Progenitor cell of endocrine pancreas (in vitro differentiated cells): ENCODE data around the gene TMEM181. TPM values are rescaled to one million over a fixed set of nuclear protein-coding genes. Genes with fewer than 3 reads are reported as not detected.
A peak's percentile ranks its signal among the peaks of the same experiment; 100 is the strongest.

Source experiments
- DNase-seq: peaks from one replicate; pipeline ENCODE4 v3.0.0; 2021; ENCODE audit warnings: low spot score; ENCODE audit not compliant: unreplicated experiment
- H3K27ac Mint-ChIP-seq: 2 replicates; pipeline ENCODE4 v1.8.0; 2021; ENCODE audit warnings: mild to moderate bottlenecking, moderate library complexity, mixed read lengths
- H3K27me3 Mint-ChIP-seq: 2 replicates; pipeline ENCODE4 v1.8.0; 2021; ENCODE audit warnings: mixed read lengths
- H3K36me3 Mint-ChIP-seq: 2 replicates; pipeline ENCODE4 v1.8.0; 2022; ENCODE audit warnings: mixed read lengths; ENCODE audit not compliant: insufficient read depth
- H3K4me1 Mint-ChIP-seq: 2 replicates; pipeline ENCODE4 v1.8.0; 2021; ENCODE audit warnings: low read depth, mixed read lengths
- H3K4me3 Mint-ChIP-seq: 2 replicates; pipeline ENCODE4 v1.8.0; 2021; ENCODE audit warnings: low read depth, mild to moderate bottlenecking, moderate library complexity, mixed read lengths
- H3K9me3 Mint-ChIP-seq: 2 replicates; pipeline ENCODE4 v1.8.0; 2021; ENCODE audit warnings: low read depth, mixed read lengths
- CTCF ChIP-seq: fragments of 200-600 bp; sonication (generic); IDR thresholded peaks from one replicate; pipeline ENCODE4 v1.5.0; 2021; ENCODE audit warnings: antibody characterized with exemption, mild to moderate bottlenecking; ENCODE audit not compliant: unreplicated experiment
- total RNA-seq: library from RNA; stranded (reverse); gene quantifications from 2 replicates; pipeline ENCODE4 v1.2.1, GENCODE V29; 2021

TMEM181 gene
- total RNA-seq, 1 donor from 2014 or later = 33.9 TPM

GRCh38 chr6:158621694-158622544, 62.0 kb downstream of the TMEM181 start:
- Mint-ChIP-seq H3K9me3 (no peaks in the 10 kb centered on the region), H3K4me1 (peaks cover 8% of the 10 kb centered on the region), H3K36me3 (peaks cover 44% of the 10 kb centered on the region), H3K27me3 (no peaks in the 10 kb centered on the region), H3K4me3 (no peak overlapping the region), H3K27ac (no peak overlapping the region)
- no peak for TF ChIP-seq CTCF
- no peak for DNase-seq

- H3K9me3 Mint-ChIP-seq = no peaks in the 10 kb centered on the region
- H3K4me1 Mint-ChIP-seq = peaks cover under 1% of the 10 kb centered on the region
- no peak for TF ChIP-seq CTCF
- no peak overlapping the region for H3K4me3 Mint-ChIP-seq
- H3K36me3 Mint-ChIP-seq = peaks cover 41% of the 10 kb centered on the region
- no peak for DNase-seq
- peak overlapping the region; percentile 27 for H3K27ac Mint-ChIP-seq
- H3K27me3 Mint-ChIP-seq = no peaks in the 10 kb centered on the region
Measured at GRCh38 chr6:158622545-158623190, 62.8 kb downstream of the TMEM181 start.

DNA sequence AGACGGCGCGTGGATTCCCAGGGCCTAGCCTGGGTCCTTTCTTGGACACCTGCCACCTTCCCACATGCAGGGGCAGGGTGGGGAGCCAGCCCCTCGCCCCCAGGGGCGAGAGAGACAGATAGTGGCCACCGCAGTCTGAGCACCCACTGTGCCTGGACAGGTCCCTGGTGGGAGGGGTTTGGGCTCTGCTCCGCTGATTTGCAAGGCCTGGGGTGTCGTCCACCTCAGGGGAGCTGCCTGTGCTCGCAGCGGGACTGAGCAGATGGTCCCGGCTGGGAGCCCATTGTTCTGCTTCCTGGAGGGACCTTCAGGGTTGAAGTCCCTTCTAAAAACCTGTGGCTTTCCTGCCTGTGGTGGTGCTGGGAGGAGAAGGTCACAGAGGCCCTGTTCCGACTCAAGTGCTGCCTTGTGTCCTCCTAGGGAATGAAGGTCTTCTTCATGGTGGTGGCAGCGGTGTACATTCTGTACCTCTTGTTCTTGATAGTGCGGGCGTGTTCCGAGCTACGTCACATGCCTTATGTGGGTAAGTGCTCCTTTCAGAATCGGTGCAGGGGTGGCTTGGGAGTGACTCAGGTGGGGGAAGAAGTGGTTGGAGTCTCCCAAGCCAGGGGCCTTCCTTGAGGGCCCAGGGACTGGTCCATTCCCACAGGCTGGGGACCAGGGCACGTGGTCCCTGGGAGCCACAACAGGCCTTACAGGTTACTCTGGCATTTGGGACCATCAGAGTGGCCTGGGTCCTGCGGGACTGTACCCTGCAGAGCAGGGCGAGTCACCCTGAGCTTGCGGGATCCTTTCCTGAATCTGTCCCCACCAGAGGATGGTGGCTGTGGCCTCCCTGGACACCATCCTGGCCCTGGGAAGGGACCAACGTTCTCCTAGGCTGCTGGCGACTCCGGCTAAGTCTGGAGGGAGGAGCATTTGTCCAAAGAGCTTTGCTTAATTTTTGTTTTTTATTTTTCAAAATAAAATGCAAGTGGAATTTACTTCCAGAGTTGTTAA, 65.1 kb downstream of the TMEM181 start:
- peaks cover 35% of the 10 kb centered on the region for H3K36me3 Mint-ChIP-seq
- no peaks in the 10 kb centered on the region for H3K27me3 Mint-ChIP-seq
- TF ChIP-seq CTCF = no peak
- H3K4me3 Mint-ChIP-seq = no peak overlapping the region
- H3K4me1 Mint-ChIP-seq = peaks cover 4% of the 10 kb centered on the region
- H3K27ac Mint-ChIP-seq = peak overlapping the region; percentile 63
- H3K9me3 Mint-ChIP-seq = no peaks in the 10 kb centered on the region
- no peak for DNase-seq

- H3K4me3 Mint-ChIP-seq = no peak overlapping the region
- TF ChIP-seq CTCF = no peak
- peaks cover 4% of the 10 kb centered on the region for H3K4me1 Mint-ChIP-seq
- no peaks in the 10 kb centered on the region for H3K27me3 Mint-ChIP-seq
- no peak overlapping the region for H3K27ac Mint-ChIP-seq
- DNase-seq = no peak
- H3K9me3 Mint-ChIP-seq = no peaks in the 10 kb centered on the region
- peaks cover 26% of the 10 kb centered on the region for H3K36me3 Mint-ChIP-seq
Measured at GRCh38 chr6:158625881-158626305, 66.0 kb downstream of the TMEM181 start.
